HepG2 (cell line): ENCODE measurements around the gene TTLL4. TPM values are rescaled to one million over a fixed set of nuclear protein-coding genes. Genes with fewer than 3 reads are reported as not detected.
A peak's percentile ranks its signal among the peaks of the same experiment; 100 is the strongest.

Experiments
- CBX5 ChIP-seq: sonication (generic); formaldehyde crosslinking; IDR thresholded peaks from 2 replicates; pipeline ENCODE4 v1.4.0; 2020; ENCODE audit warnings: missing genetic modification reagents, borderline replicate concordance
- CHD4 ChIP-seq: fragments of 200-600 bp; sonication (generic); IDR thresholded peaks from 2 replicates; pipeline ENCODE4 v1.7.0; 2017; ENCODE audit warnings: mild to moderate bottlenecking, low read length, borderline replicate concordance
- DPF2 ChIP-seq: sonication (generic); formaldehyde crosslinking; IDR thresholded peaks from 2 replicates; pipeline ENCODE4 v1.4.0; 2020; ENCODE audit warnings: mild to moderate bottlenecking, low read depth, missing genetic modification reagents, borderline replicate concordance
- ETV6 ChIP-seq: sonication (generic); formaldehyde crosslinking; conservative IDR thresholded peaks from 2 replicates; pipeline ENCODE4 v1.4.0; 2020; ENCODE audit warnings: missing genetic modification reagents
- FLYWCH1 ChIP-seq: sonication (generic); formaldehyde crosslinking; IDR thresholded peaks from 2 replicates; pipeline ENCODE4 v1.8.1; 2023; ENCODE audit warnings: mild to moderate bottlenecking, missing genetic modification reagents
- FOXA1 ChIP-seq, 2 experiments: fragments of 450-650 bp in 1 of 2; sonication (generic) in 1 of 2; formaldehyde crosslinking in 1 of 2; IDR thresholded peaks; 2 replicates each; pipeline versions ENCODE4 v1.4.0 to v1.6.1; 2016 to 2020; ENCODE audit warnings: missing genetic modification reagents in 1 of 2
- FOXO1 ChIP-seq: sonication (generic); formaldehyde crosslinking; IDR thresholded peaks from 2 replicates; pipeline ENCODE4 v1.4.0; 2020; ENCODE audit warnings: missing genetic modification reagents
- GATA4 ChIP-seq: sonication (generic); IDR thresholded peaks from 2 replicates; pipeline ENCODE4 v1.6.1; 2016; ENCODE audit warnings: antibody characterized with exemption, low read depth, borderline replicate concordance
- IKZF5 ChIP-seq: IDR thresholded peaks from 2 replicates; pipeline ENCODE4 v1.6.1; 2018; ENCODE audit warnings: missing genetic modification reagents, mild to moderate bottlenecking, missing compliant biosample characterization
- MXD4 ChIP-seq: IDR thresholded peaks from 2 replicates; pipeline ENCODE4 v1.6.1; 2016; ENCODE audit warnings: mild to moderate bottlenecking, missing biosample characterization, missing genetic modification reagents
- SIX4 ChIP-seq: sonication (generic); formaldehyde crosslinking; IDR thresholded peaks from 2 replicates; pipeline ENCODE4 v1.4.0; 2020; ENCODE audit warnings: missing genetic modification reagents
- TEAD3 ChIP-seq: optimal IDR thresholded peaks from 2 replicates; pipeline ENCODE3; 2016; ENCODE audit warnings: borderline replicate concordance
- ZBTB10 ChIP-seq: sonication (generic); formaldehyde crosslinking; IDR thresholded peaks from 2 replicates; pipeline ENCODE4 v1.4.0; 2020; ENCODE audit warnings: missing genetic modification reagents, borderline replicate concordance
- ZBTB46 ChIP-seq: sonication (generic); formaldehyde crosslinking; IDR thresholded peaks from 2 replicates; pipeline ENCODE4 v1.4.0; 2020; ENCODE audit warnings: mild to moderate bottlenecking, missing genetic modification reagents, borderline replicate concordance
- ZFP62 ChIP-seq: sonication (generic); formaldehyde crosslinking; IDR thresholded peaks from 2 replicates; pipeline ENCODE4 v1.4.0; 2020; ENCODE audit warnings: missing genetic modification reagents
- ZNF337 ChIP-seq: sonication (generic); formaldehyde crosslinking; IDR thresholded peaks from 2 replicates; pipeline ENCODE4 v1.5.1; 2020; ENCODE audit warnings: missing genetic modification reagents, low read depth, mild to moderate bottlenecking, borderline replicate concordance
- ZNF432 ChIP-seq: sonication (generic); formaldehyde crosslinking; IDR thresholded peaks from 2 replicates; pipeline ENCODE4 v1.5.0; 2020; ENCODE audit warnings: missing genetic modification reagents, mild to moderate bottlenecking, borderline replicate concordance
- ZNF512 ChIP-seq: sonication (generic); formaldehyde crosslinking; IDR thresholded peaks from 2 replicates; pipeline ENCODE4 v1.4.0; 2020; ENCODE audit warnings: mild to moderate bottlenecking, missing genetic modification reagents
- ZNF552 ChIP-seq: sonication (generic); formaldehyde crosslinking; IDR thresholded peaks from 2 replicates; pipeline ENCODE4 v1.9.0; 2022; ENCODE audit warnings: missing genetic modification reagents, mild to moderate bottlenecking, borderline replicate concordance
- ZNF563 ChIP-seq: sonication (generic); formaldehyde crosslinking; IDR thresholded peaks from 2 replicates; pipeline ENCODE4 v1.8.0; 2022; ENCODE audit warnings: mild to moderate bottlenecking, moderate library complexity, missing genetic modification reagents
- polyA plus RNA-seq, 8 experiments: library from polyadenylated mRNA; depleted of rRNA in 3 of 8; stranded (reverse) in 7 of 8; unstranded in 1 of 8; fragments of >200 nt; fragmentation: Illumina TruSeq in 4 of 8; extraction: Trizol in 4 of 8; gene quantifications; 2 replicates each; pipeline versions ENCODE4 v1.2.1 to v1.2.3, GENCODE V29; 2011 to 2016; ENCODE audit warnings: low read depth in 4 of 8, missing spikeins in 1 of 8, mixed read lengths in 1 of 8; ENCODE audit not compliant: insufficient read depth in 1 of 8
- total RNA-seq, 5 experiments: library from RNA; depleted of rRNA; stranded (reverse); fragments of >200 nt; fragmentation: Illumina TruSeq; extraction: Trizol; gene quantifications; 2 replicates each; pipeline ENCODE4 v1.2.3, GENCODE V29; 2016; ENCODE audit warnings: low read depth in 1 of 5

Gene TTLL4
- total and polyA plus RNA-seq, 2 of the 13 experiments (the other 11 are each of a cell fraction or from before 2014, with no cell fraction given) = 77.5 to 84.6 TPM

- TF ChIP-seq ZNF552 (CRISPR knock-in tag) (no peak), ZNF432 (CRISPR knock-in tag) (0 out of 2 replicates have a peak, but pooled peaks have one; percentile 44), ZBTB46 (CRISPR knock-in tag) (0 out of 2 replicates have a peak, but pooled peaks have one; percentile 25), GATA4 (peak; percentile 44; the same call in 1 of the 2 replicates), DPF2 (CRISPR knock-in tag) (peak; percentile 19; the same call in 1 of the 2 replicates), SIX4 (CRISPR knock-in tag) (peak; percentile 36; the same call in 1 of the 2 replicates), ZNF512 (CRISPR knock-in tag) (no peak), IKZF5 (CRISPR knock-in tag) (peak; percentile 31), TEAD3 (peak; percentile 70), ETV6 (CRISPR knock-in tag) (no peak), FOXO1 (CRISPR knock-in tag) (peak; percentile 72; the same call in 1 of the 2 replicates), CHD4 (peak; percentile 84; the same call in 1 of the 2 replicates), CBX5 (CRISPR knock-in tag) (peak; percentile 52; the same call in 1 of the 2 replicates), ZBTB10 (peak; percentile 31; the same call in 1 of the 2 replicates), ZNF563 (CRISPR knock-in tag) (no peak), MXD4 (CRISPR knock-in tag) (no peak), ZFP62 (CRISPR knock-in tag) (no peak), FLYWCH1 (no peak), ZNF337 (CRISPR knock-in tag) (peak; percentile 66; the same call in 1 of the 2 replicates), FOXA1 (IDR thresholded peaks at IDR 0.05) (no peak), FOXA1 (CRISPR knock-in tag; IDR thresholded peaks at IDR 0.05) (peak; percentile 19; the same call in 1 of the 2 replicates)
Observed at GRCh38 chr2:218745559-218746469, 35.2 kb downstream of the TTLL4 start (continued).
